ENCODE data around the gene TECRL.

TECRL gene

GRCh38 chr4:64266263-64266662, 143.0 kb downstream of the TECRL start:
- Histone ChIP-seq H4K20me1 (ENCODE audit: insufficient read depth, low read length) (no peaks in the 10 kb centered on the region), H3K79me2 (ENCODE audit: low read length) (no peaks in the 10 kb centered on the region), H3K9ac (ENCODE audit: low read length) (no peak overlapping the region), H3K4me1 (ENCODE audit: low read length) (no peaks in the 10 kb centered on the region), H3K36me3 (replicated peaks; ENCODE audit: low read depth, low read length) (no peaks in the 10 kb centered on the region), H2AFZ (ENCODE audit: low read depth, low read length) (no peak overlapping the region), H3K4me2 (ENCODE audit: low read length) (no peak overlapping the region), H3K27me3 (ENCODE audit: low read depth, low read length) (no peaks in the 10 kb centered on the region), H3K4me3 (ENCODE audit: low read length) (no peak overlapping the region), H3K9me3 (ENCODE audit: insufficient read depth, low read length) (no peaks in the 10 kb centered on the region), H3K27ac (ENCODE audit: low read length) (no peak overlapping the region)
- TF ChIP-seq, protein P1, sequence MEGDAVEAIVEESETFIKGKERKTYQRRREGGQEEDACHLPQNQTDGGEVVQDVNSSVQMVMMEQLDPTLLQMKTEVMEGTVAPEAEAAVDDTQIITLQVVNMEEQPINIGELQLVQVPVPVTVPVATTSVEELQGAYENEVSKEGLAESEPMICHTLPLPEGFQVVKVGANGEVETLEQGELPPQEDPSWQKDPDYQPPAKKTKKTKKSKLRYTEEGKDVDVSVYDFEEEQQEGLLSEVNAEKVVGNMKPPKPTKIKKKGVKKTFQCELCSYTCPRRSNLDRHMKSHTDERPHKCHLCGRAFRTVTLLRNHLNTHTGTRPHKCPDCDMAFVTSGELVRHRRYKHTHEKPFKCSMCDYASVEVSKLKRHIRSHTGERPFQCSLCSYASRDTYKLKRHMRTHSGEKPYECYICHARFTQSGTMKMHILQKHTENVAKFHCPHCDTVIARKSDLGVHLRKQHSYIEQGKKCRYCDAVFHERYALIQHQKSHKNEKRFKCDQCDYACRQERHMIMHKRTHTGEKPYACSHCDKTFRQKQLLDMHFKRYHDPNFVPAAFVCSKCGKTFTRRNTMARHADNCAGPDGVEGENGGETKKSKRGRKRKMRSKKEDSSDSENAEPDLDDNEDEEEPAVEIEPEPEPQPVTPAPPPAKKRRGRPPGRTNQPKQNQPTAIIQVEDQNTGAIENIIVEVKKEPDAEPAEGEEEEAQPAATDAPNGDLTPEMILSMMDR (IDR thresholded peaks at IDR 0.05; ENCODE audit: low read depth, low read length): no peak

DNA sequence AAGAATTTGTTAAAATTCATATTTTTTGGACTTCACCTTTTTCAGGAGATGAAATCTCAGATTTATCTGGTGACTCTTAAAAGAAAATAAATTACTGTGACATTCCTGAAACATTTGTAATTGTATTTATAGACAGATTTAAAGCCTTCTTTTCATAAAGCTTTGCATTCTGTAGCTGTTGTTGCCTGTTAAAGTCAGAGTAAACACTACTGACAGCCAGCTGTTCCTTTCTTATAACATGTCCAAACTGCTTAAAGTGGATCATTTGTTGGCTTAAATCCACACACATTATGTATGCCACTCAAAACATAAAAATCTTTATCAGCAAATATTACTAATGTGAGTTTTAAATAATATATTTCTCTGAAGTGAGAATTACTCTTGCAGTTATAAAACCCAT, 157.5 kb downstream of the TECRL start:
- Histone ChIP-seq H4K20me1 (ENCODE audit: insufficient read depth, low read length) (no peaks in the 10 kb centered on the region), H3K4me1 (ENCODE audit: low read length) (no peaks in the 10 kb centered on the region), H3K9me3 (ENCODE audit: insufficient read depth, low read length) (no peaks in the 10 kb centered on the region), H3K4me3 (ENCODE audit: low read length) (no peak overlapping the region), H3K36me3 (replicated peaks; ENCODE audit: low read depth, low read length) (no peaks in the 10 kb centered on the region), H3K27ac (ENCODE audit: low read length) (no peak overlapping the region), H3K4me2 (ENCODE audit: low read length) (no peak overlapping the region), H3K9ac (ENCODE audit: low read length) (no peak overlapping the region), H3K79me2 (ENCODE audit: low read length) (no peaks in the 10 kb centered on the region), H2AFZ (ENCODE audit: low read depth, low read length) (no peak overlapping the region), H3K27me3 (ENCODE audit: low read depth, low read length) (no peaks in the 10 kb centered on the region)
- TF ChIP-seq EZH2phosphoT487 (IDR thresholded peaks at IDR 0.05; ENCODE audit: low read depth): no peak
- TF ChIP-seq, protein P1 (IDR thresholded peaks at IDR 0.05; ENCODE audit: low read depth, low read length): no peak

DNA sequence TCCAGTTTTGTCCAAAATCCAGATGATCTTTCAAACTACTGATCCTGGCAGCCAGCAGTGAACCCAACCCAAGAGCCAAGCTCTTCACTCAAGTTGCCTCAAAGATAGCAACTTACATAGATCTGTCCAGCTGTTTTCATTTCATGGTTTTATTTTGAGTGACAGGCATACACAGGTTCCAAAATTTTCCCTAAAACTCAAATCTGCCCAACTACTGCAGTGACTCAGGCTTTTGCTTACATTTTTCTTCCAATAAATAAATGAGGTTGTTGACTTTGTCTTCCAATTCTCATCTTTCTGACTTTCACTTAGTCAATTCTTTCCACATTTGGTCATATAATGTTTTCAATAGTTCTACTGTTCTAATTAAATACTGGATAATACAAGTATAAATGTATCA, 158.8 kb downstream of the TECRL start:
- Histone ChIP-seq H3K79me2 (ENCODE audit: low read length) (no peaks in the 10 kb centered on the region), H3K36me3 (replicated peaks; ENCODE audit: low read depth, low read length) (no peaks in the 10 kb centered on the region), H3K4me3 (ENCODE audit: low read length) (no peak overlapping the region), H3K4me1 (ENCODE audit: low read length) (no peaks in the 10 kb centered on the region), H3K9ac (ENCODE audit: low read length) (no peak overlapping the region), H3K27me3 (ENCODE audit: low read depth, low read length) (no peaks in the 10 kb centered on the region), H3K9me3 (ENCODE audit: insufficient read depth, low read length) (no peaks in the 10 kb centered on the region), H3K4me2 (ENCODE audit: low read length) (no peak overlapping the region), H4K20me1 (ENCODE audit: insufficient read depth, low read length) (no peaks in the 10 kb centered on the region), H2AFZ (ENCODE audit: low read depth, low read length) (no peak overlapping the region), H3K27ac (ENCODE audit: low read length) (no peak overlapping the region)
- TF ChIP-seq EZH2phosphoT487 (IDR thresholded peaks at IDR 0.05; ENCODE audit: low read depth): no peak
- TF ChIP-seq, protein P1 (IDR thresholded peaks at IDR 0.05; ENCODE audit: low read depth, low read length): no peak

DNA sequence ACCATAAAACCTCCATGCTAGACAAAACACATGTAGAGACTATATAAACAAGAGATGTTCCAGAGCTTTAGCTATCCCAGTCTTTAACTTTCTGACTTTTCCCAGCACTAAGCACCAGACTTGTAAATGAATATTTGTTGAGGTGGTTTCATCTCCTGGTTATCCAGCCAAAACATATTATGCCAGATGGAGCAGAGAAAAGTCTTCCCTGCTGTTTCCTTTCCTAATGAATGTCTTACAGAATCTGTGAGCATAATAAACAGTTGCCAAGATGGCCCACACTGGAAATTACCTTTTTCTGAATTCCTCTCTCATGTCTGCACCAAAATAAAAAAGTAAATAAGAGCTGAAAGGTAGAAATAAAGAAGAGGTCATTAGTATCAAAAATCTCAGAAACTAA, 159.2 kb downstream of the TECRL start:
- H3K9me3 ChIP-seq (ENCODE audit: insufficient read depth, low read length): no peaks in the 10 kb centered on the region

More for the DNA sequence above, 159.2 kb downstream of the TECRL start:
- H3K4me2 ChIP-seq (ENCODE audit: low read length): no peak overlapping the region
- no peaks in the 10 kb centered on the region for H3K79me2 ChIP-seq (ENCODE audit: low read length)
- no peak overlapping the region for H2AFZ ChIP-seq (ENCODE audit: low read depth, low read length)
- H3K4me1 ChIP-seq (ENCODE audit: low read length): no peaks in the 10 kb centered on the region
- no peaks in the 10 kb centered on the region for H3K27me3 ChIP-seq (ENCODE audit: low read depth, low read length)
- no peak overlapping the region for H3K4me3 ChIP-seq (ENCODE audit: low read length)
- no peaks in the 10 kb centered on the region for H3K36me3 ChIP-seq (replicated peaks; ENCODE audit: low read depth, low read length)
- no peak overlapping the region for H3K9ac ChIP-seq (ENCODE audit: low read length)
- no peak for TF ChIP-seq EZH2phosphoT487 (IDR thresholded peaks at IDR 0.05; ENCODE audit: low read depth)
- TF ChIP-seq, protein P1 (IDR thresholded peaks at IDR 0.05; ENCODE audit: low read depth, low read length): no peak
- no peaks in the 10 kb centered on the region for H4K20me1 ChIP-seq (ENCODE audit: insufficient read depth, low read length)
- H3K27ac ChIP-seq (ENCODE audit: low read length): no peak overlapping the region
